IPS-20b (cell line): ENCODE results near the gene ACTN3.
A peak's percentile ranks its signal among the peaks of the same experiment; 100 is the strongest.

Source experiments
- H3K27ac ChIP-seq: one replicate; pipeline ENCODE4 v1.5.1; 2013; ENCODE audit warnings: low read length
- H3K27me3 ChIP-seq: 2 replicates; pipeline ENCODE4 v1.6.1; 2013; ENCODE audit warnings: mild to moderate bottlenecking, low read length, inconsistent platforms; ENCODE audit not compliant: insufficient read depth
- H3K36me3 ChIP-seq: 2 replicates; pipeline ENCODE4 v1.6.1; 2013; ENCODE audit warnings: low read depth, mild to moderate bottlenecking, inconsistent platforms, low read length, moderate library complexity; ENCODE audit not compliant: insufficient read depth
- H3K4me1 ChIP-seq: 2 replicates; pipeline ENCODE4 v1.6.1; 2013; ENCODE audit warnings: mild to moderate bottlenecking, control low read depth, inconsistent platforms, low read length, moderate library complexity; ENCODE audit not compliant: insufficient read depth
- H3K4me3 ChIP-seq: 2 replicates; pipeline ENCODE4 v1.5.1; 2013; ENCODE audit warnings: mild to moderate bottlenecking, low read length, inconsistent platforms
- H3K9ac ChIP-seq: 2 replicates; pipeline ENCODE4 v1.6.1; 2013; ENCODE audit warnings: low read depth, mild to moderate bottlenecking, inconsistent platforms, low read length, moderate library complexity
- H3K9me3 ChIP-seq: 2 replicates; pipeline ENCODE4 v1.6.1; 2013; ENCODE audit warnings: mild to moderate bottlenecking, low read depth, low read length, inconsistent platforms; ENCODE audit not compliant: insufficient read depth

The ACTN3 gene

DNA sequence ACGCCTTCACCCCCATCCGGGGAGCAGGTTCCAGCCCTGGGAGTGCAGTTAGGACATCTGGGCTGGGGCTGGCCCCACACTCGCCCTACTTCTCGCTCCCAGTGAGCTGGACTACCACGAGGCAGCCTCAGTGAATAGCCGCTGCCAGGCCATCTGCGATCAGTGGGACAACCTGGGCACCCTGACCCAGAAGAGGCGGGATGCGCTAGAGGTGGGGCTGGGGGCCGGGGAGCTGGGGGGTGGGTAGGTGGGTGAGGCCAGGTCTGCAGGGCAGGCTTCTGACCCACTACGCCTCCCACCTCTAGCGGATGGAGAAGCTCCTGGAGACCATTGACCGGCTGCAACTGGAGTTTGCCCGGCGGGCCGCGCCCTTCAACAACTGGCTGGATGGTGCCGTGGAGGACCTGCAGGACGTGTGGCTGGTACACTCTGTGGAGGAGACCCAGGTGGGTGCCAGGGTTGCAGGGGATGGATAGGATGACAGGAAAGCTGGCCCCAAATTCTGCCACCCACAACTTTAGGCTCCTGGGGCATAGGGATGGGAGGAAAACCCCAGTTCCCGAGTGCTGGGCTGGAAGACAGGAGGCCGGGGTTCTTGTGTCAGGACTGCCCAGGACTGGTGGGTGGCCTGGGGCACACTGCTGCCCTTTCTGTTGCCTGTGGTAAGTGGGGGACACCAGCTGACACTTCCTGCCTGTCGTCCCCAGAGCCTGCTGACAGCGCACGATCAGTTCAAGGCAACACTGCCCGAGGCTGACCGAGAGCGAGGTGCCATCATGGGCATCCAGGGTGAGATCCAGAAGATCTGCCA is 13.4 kb downstream of the ACTN3 start:
- H3K27me3 ChIP-seq, result no peaks in the 10 kb centered on the region

DNA sequence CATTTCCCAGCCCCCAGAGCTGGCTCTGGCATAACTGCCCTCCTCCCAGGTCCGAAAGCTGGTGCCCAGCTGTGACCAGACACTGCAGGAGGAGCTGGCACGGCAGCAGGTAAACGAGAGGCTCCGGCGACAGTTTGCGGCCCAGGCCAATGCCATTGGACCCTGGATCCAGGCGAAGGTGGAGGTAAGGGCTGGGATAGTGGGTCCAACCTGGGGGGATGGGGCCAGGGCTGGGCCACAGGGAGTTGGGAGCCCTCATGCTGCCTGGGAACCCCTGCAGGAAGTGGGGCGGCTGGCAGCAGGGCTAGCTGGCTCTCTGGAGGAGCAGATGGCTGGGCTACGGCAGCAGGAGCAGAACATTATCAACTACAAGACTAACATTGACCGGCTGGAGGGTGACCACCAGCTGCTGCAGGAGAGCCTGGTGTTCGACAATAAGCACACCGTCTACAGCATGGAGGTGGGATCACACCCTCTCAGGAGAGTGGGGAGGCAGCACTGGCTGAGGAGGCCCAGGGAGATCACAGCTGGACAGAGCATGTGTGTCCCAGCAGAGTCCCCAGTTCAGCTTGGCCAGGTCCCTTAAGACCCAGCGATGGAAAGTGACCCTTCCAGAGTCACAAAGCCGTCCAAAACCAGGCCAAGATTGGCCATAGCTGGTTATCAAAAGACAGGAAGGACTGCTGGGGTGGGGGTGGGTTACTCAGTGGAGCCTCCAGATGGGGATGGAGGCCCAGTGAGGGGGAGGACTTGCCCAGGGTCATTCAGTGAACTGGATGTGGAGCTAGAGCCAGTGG is 14.7 kb downstream of the ACTN3 start:
- no peaks in the 10 kb centered on the region for H3K9me3 ChIP-seq
- H3K27ac ChIP-seq, result no peak overlapping the region
- H3K4me3 ChIP-seq, result no peak overlapping the region
- H3K9ac ChIP-seq, result no peak overlapping the region
- peaks cover 55% of the 10 kb centered on the region for H3K36me3 ChIP-seq
- H3K27me3 ChIP-seq, result no peaks in the 10 kb centered on the region
- no peaks in the 10 kb centered on the region for H3K4me1 ChIP-seq

More for the DNA sequence above, 13.4 kb downstream of the ACTN3 start:
- no peak overlapping the region for H3K9ac ChIP-seq
- H3K9me3 ChIP-seq, result no peaks in the 10 kb centered on the region
- no peaks in the 10 kb centered on the region for H3K4me1 ChIP-seq
- peaks cover 67% of the 10 kb centered on the region for H3K36me3 ChIP-seq
- H3K4me3 ChIP-seq, result no peak overlapping the region
- no peak overlapping the region for H3K27ac ChIP-seq

DNA sequence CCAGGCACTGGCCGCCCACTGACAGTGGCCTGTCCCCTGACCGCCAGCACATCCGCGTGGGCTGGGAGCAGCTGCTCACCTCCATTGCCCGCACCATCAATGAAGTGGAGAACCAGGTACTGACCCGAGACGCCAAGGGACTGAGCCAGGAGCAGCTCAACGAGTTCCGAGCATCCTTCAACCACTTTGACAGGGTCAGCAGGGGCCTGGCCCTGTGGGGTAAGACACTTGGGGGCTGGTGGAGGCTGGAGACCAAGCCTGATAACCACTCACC is 15.2 kb downstream of the ACTN3 start:
- no peak overlapping the region for H3K4me3 ChIP-seq
- H3K9me3 ChIP-seq, result no peaks in the 10 kb centered on the region
- peaks cover 55% of the 10 kb centered on the region for H3K36me3 ChIP-seq
- no peaks in the 10 kb centered on the region for H3K4me1 ChIP-seq
- H3K9ac ChIP-seq, result no peak overlapping the region
- no peaks in the 10 kb centered on the region for H3K27me3 ChIP-seq
- no peak overlapping the region for H3K27ac ChIP-seq

DNA sequence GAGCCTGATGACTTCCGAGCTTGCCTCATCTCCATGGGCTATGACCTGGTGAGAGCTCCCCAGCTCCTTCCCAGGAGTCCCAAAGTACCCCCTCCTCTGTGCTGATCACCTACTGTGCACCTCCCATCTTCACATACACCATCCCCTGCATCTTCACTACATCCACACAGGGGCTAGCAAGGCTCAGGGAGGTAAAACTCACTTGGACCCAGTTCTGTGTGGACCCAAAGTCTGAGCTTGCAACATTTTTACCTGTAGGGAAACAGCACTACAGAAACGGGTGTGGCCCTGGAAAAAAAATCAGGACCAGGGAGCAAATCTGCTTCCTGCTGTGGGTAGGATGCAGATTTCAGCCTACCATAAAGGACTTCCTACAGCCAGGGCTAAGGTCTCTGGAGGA is 15.6 kb downstream of the ACTN3 start:
- H3K9ac ChIP-seq, result no peak overlapping the region
- H3K36me3 ChIP-seq, result peaks cover 53% of the 10 kb centered on the region
- H3K9me3 ChIP-seq, result no peaks in the 10 kb centered on the region
- no peaks in the 10 kb centered on the region for H3K4me1 ChIP-seq
- H3K27ac ChIP-seq, result no peak overlapping the region
- no peaks in the 10 kb centered on the region for H3K27me3 ChIP-seq
- H3K4me3 ChIP-seq, result no peak overlapping the region

DNA sequence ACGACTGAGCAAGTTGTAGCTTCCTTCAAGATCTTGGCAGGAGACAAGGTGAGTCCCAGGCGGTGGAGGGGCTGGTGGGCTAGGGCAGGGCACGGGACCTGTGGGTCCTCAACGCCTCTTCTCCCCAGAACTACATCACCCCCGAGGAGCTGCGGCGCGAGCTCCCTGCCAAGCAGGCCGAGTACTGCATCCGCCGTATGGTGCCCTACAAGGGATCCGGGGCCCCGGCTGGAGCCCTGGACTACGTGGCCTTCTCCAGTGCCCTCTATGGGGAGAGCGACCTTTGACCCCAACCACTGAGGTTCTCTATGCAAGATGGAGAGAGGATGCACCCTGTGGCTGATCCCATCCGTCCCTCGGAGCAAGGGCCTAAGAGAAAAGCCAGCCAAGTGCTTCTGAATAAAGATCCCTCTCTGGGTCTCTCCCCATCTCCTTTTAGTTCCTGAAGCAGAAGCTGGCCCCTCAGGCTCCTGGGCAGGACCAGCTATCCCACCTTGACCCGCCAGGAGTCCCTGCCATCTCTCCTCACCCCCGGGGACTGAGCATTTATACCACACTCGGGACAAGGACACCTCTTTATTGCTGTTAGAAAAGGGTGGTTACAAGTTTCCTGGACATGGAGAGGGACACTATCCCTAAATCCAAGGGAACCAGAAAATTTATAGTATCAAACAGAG is 16.3 kb downstream of the ACTN3 start:
- Histone ChIP-seq H3K9me3 (no peaks in the 10 kb centered on the region), H3K36me3 (peaks cover 45% of the 10 kb centered on the region), H3K9ac (no peak overlapping the region), H3K27me3 (no peaks in the 10 kb centered on the region), H3K4me3 (no peak overlapping the region), H3K4me1 (no peaks in the 10 kb centered on the region), H3K27ac (no peak overlapping the region)

DNA sequence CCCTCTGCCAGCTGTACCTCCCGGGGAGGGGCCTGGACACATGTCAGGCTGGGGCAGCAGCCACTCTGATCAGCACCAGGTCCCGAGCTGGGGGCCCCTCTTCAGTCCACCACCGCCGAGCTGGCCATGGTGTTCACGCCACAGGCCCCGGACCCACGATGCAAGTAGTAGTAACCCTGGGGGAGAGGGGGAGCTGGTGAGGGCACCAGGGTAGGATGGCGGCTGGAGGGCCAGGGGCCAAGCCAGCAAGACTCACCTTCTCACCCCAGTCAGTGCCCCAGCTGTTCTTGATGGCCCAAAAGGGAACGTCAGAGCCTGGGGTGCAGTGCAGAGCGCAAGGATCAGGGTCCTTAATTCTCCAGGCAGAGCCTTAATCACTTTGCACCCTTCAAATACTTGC is 17.1 kb downstream of the ACTN3 start:
- Histone ChIP-seq H3K4me3 (no peak overlapping the region), H3K36me3 (peaks cover 37% of the 10 kb centered on the region), H3K4me1 (no peaks in the 10 kb centered on the region), H3K27me3 (no peaks in the 10 kb centered on the region), H3K27ac (no peak overlapping the region), H3K9me3 (no peaks in the 10 kb centered on the region), H3K9ac (no peak overlapping the region)

DNA sequence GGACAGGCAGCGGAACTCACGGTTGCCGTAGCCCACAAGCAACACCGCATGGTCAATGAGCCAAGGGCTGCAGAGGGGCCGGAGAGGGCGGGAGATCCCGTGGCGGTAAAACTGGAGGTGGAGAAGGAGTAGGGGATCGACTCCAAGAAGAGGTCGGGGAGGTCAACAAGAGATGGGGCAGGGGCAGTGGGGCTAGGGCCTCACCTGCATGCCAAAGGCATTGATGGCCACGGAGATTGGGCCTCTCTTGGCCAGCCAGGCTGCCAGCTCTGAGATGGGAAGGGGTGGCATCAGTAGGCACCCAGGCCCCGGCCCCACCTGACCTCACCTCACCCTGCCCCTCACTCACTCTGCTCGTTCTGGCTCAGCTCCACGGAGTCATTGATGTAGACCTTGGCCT is 17.8 kb downstream of the ACTN3 start:
- Histone ChIP-seq H3K36me3 (peaks cover 35% of the 10 kb centered on the region), H3K4me1 (peaks cover 5% of the 10 kb centered on the region; the same call in 1 of the 2 replicates), H3K27ac (no peak overlapping the region), H3K4me3 (no peak overlapping the region), H3K27me3 (no peaks in the 10 kb centered on the region), H3K9ac (no peak overlapping the region), H3K9me3 (no peaks in the 10 kb centered on the region)

DNA sequence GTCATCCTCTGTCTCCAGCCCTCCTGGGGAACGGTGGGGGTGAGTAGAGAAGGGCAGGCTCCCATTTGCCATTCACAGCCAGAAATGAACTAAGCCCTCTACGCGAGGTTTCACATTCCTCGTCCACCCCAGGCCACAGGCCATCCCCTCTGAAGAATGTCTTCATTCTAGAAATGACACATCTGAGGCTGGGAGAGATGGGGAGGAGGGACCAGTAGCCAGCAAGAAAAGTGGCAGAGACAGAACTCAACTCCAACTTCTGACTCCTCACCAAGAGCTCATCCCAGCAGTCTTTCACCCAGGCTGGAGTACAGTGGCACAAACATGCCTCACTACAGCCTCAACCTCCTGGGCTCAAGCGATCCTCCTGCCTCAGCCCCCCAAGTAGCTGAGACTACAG is 18.3 kb downstream of the ACTN3 start:
- Histone ChIP-seq H3K4me1 (peaks cover 5% of the 10 kb centered on the region; the same call in 1 of the 2 replicates), H3K27ac (no peak overlapping the region), H3K9ac (no peak overlapping the region), H3K27me3 (no peaks in the 10 kb centered on the region), H3K36me3 (peaks cover 35% of the 10 kb centered on the region), H3K9me3 (no peaks in the 10 kb centered on the region), H3K4me3 (no peak overlapping the region)

DNA sequence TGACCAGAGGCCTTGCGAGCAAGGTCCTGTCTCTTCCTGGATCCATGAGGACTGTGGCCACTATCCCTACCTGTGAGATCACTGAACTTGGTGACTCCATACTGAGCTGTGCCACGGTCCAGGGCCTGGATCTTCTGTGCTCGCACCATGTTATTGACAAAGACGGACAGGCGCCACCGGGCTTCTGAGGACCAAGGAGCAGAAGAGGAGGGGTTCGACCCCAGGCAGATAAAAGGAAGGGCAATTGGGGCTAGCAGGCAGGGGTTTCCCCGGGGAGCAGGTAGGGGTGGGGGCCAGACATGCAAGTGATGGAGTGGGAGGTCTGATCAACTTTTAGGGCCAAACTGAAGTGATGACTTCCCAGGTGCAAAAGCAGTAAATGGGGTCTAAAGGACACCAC is 19.5 kb downstream of the ACTN3 start:
- H3K4me3 ChIP-seq, result no peak overlapping the region
- H3K9me3 ChIP-seq, result no peaks in the 10 kb centered on the region
- H3K27me3 ChIP-seq, result no peaks in the 10 kb centered on the region
- H3K36me3 ChIP-seq, result peaks cover 22% of the 10 kb centered on the region
- H3K27ac ChIP-seq, result no peak overlapping the region
- H3K9ac ChIP-seq, result no peak overlapping the region
- peaks cover 16% of the 10 kb centered on the region for H3K4me1 ChIP-seq

DNA sequence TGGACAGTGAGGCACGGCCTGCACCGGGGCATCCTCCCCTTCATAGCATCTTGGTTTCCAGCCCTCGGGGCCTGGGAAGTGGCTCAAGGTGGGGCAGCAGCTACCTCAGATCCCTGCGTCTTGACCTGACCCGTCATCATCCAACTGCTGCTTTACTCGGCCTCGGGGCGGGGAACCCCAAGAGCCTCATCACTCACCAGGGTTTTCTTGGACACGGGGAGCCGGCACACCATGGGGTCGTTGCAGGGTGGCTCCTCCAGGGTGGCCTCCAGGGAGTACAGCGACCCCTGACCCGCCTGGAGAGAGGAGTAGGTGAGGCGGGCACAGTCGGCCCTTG is 21.1 kb downstream of the ACTN3 start:
- Histone ChIP-seq H3K36me3 (peaks cover 7% of the 10 kb centered on the region; the same call in 1 of the 2 replicates), H3K4me1 (peaks cover 16% of the 10 kb centered on the region), H3K27me3 (no peaks in the 10 kb centered on the region), H3K4me3 (no peak overlapping the region), H3K9me3 (no peaks in the 10 kb centered on the region), H3K27ac (no peak overlapping the region), H3K9ac (no peak overlapping the region)

DNA sequence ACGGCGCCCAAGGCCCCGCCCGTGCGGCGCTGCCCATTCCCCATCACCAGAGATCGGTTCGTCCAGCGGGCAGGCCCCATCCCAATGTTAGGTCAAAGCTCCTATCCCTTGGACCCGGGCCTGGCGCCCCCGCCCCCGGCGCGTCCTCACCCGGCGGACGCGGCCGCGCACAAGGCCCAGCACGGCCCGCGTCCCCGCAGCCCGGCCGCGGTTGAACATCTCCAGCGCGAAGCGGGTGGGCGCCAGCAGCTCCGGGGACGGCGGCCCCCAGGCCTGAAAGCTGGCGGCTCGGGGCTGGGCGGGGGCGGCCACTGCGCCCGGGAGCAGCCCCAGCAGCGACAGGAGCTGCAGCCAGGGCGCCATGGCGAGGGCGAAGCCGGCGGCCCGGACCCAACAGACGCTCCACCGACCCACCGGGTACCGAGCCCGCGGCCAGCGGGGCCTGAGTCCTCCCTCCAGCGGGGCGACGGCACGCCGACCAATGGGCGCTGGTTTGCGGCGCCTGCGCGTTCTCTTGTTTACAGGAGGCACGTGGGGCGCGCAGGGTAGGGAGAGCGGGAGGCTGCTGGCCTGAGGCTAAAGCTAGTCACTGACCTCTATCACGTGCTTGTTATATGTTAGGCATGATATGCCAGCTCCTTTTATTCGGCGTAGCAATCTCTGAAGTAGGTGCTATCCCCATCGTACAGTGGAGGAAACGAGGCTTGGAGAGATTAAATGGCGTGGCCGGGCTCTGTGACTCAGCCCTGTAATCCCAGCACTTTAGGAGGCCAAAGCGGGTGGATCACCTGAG is 21.6 kb downstream of the ACTN3 start, which contains the start of gene CTSF:
CTSF (minus strand) TSS at position 483 of the 793 bp plus-strand sequence; CDS start at position 363, 120 bp downstream.
- H3K9ac ChIP-seq, result 0 out of 2 replicates have a peak within 1 kb of the TSS, but pooled peaks have one; percentile 19
- H3K27me3 ChIP-seq, result no peaks in the 10 kb centered on the region
- peaks cover 2% of the 10 kb centered on the region; the same call in 1 of the 2 replicates for H3K36me3 ChIP-seq
- no peak within 1 kb of the TSS for H3K4me3 ChIP-seq
- no peak within 1 kb of the TSS for H3K27ac ChIP-seq
- peaks cover 16% of the 10 kb centered on the region for H3K4me1 ChIP-seq
- H3K9me3 ChIP-seq, result no peaks in the 10 kb centered on the region
